Stimulated activated naive CD4-positive, alpha-beta T cell treated with Interleukin-2 at 50 U/mL for 16 hours (primary cell): ENCODE results near the gene RBM22.

Experiments
- DNase-seq: peaks from one replicate; lab custom pipeline; 2025; lab: John Stamatoyannopoulos, UW

The RBM22 gene

DNA sequence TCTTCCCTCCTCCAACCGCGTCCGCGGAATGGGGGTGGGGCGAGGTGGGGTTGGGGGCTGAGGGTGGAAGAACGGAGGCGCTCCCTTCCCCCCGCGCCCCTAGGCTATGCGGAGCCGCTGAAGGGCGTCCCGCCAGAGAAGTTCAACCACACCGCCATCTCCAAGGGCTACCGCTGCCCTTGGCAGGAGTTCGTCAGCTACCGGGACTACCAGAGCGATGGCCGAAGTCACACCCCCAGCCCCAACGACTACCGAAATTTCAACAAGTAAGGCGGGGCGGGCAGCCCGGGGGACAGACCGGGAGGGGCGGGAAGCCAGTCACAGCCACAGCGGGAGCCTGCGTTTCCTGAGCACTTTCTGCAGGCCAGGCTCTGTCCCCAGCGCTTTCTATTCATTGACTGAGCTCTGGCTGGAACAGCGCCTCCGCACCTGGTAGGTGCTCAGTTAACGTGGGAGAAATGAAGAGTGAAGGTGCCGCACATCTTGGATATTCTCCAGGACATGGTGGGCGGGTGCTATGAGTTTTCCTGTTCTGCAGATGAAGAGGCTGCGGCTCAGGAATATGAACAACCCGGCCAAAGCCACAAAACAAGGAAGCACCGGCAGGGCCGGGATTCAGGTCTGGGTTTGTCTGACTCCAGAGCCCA is 28.5 kb downstream of the RBM22 start:
- peak; percentile 11 for DNase-seq

GRCh38 chr5:150671509-150672236 is 29.2 kb downstream of the RBM22 start:
- DNase-seq = peak; percentile 19

- DNase-seq = no peak
These were observed 29.9 kb downstream of the RBM22 start for GRCh38 chr5:150670948-150671310.

- no peak for DNase-seq
These were observed 30.5 kb downstream of the RBM22 start for GRCh38 chr5:150670275-150670947.

- DNase-seq = no peak
These were observed 35.8 kb downstream of the RBM22 start for GRCh38 chr5:150665044-150665443.

DNA sequence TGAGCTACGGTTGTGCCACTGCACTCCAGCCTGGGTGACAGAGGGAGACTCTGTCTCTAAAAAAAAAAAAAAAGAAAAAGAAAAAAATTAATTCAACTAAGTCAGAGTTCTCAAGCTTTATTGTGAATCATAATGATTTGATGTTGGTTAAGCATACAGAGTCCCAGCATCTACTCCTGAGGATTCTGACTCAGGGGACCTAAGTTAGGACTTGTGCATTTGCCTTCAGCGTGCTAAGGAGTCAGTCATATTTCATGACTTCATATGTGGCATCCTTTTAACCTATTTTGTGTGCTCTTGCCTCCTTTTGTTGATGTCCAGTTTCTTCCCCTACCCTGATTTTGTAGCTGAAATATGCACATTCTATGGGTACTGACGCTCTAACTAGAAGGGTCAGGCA is 36.9 kb downstream of the RBM22 start:
- no peak for DNase-seq

DNA sequence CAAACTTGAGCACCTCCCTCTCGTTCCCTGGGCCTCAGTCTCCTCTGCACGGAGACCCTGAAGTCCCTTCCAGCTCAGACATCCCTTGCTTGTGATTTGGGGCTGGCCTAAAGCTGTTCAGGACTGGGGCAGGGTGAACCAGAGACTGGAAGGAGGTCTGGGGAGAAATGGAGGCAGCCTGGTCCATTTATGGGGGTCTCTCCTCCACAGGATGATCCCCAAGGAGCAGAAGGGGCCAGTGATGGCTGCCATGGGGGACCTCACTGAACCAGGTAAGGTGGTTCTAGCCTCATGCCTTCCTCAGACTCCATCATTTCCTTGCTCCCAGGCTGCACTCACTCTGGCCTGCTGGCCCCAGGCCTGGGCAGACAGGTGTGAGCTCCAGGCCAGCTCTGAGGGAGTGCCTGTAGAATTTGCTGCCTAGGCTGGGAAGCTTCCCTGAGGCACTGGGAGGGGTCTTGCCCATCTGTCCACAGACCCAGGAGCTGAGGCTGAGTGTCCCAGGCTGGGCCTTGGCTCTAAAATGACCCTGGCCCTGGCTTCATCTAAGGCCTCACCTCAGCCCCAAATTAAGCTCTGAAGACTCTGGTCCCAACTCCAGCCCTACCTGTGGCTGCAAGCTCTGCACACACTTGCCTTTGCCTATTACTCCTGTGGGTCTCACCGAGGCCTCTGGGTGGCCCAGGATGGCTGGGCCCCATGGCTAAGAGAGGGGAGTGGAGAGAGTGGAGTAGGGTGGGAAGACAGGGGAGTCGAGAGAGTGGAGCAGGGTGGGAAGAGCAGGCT is 37.9 kb downstream of the RBM22 start:
- no peak for DNase-seq

DNA sequence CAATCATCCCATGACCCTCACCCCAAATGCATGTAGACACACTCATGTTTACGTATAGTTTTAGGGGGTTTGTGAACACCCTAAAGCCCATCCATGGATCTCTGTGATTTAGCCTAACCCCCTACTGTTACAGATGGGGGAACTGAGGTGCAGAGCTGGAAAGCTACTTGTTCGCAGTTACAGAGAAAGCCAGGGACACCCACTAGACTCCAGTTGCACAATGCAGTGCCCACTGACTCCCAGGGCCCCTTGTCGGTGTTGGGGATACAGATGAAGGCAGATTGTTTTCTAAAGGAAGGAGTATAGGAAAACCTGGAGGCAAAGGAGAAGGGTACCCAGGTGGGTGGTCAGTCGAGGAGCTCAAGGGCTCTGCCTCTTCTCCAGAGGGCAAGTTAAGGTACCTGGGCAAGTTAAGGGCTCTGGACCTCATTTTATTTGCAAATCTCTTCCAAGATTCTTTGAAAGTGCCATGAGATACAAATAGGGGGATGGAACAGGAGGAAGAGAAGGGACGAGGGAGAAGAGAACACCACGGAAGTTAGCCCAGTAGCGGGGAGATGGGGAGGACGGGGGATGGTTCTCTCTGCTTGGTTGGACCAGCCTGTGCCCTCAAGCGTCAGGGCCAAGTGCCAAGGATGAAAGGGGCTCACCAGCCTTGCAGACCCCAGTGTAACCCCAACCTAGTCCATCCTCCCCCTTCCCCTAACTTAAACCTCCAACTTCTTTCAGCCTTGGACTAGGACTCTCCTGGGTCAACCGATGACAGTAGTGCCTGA is 38.9 kb downstream of the RBM22 start:
- DNase-seq = no peak

- no peak for DNase-seq
These were observed 39.8 kb downstream of the RBM22 start, which contains the start of gene MYOZ3 for GRCh38 chr5:150661086-150661485. MYOZ3 (plus strand) TSS chr5:150661251; CDS start chr5:150662942, 1,691 bp downstream.

GRCh38 chr5:150660108-150660831 is 40.6 kb downstream of the RBM22 start:
- no peak for DNase-seq

- DNase-seq = no peak
These were observed 41.3 kb downstream of the RBM22 start for GRCh38 chr5:150659360-150660107.

DNA sequence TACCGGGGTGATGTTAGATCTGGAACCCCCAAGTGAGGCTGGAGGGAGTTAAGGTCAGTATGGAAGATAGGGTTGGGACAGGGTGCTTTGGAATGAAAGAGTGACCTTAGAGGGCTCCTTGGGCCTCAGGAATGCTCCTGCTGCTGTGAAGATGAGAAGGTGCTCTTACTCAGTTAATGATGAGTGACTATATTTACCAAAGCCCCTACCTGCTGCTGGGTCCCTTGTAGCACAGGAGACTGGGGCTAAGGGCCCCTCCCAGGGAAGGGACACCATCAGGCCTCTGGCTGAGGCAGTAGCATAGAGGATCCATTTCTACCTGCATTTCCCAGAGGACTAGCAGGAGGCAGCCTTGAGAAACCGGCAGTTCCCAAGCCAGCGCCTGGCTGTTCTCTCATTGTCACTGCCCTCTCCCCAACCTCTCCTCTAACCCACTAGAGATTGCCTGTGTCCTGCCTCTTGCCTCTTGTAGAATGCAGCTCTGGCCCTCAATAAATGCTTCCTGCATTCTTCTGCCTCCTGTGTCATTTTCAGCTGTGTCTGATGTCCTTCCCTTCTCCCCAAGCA is 42.1 kb downstream of the RBM22 start:
- no peak for DNase-seq

DNA sequence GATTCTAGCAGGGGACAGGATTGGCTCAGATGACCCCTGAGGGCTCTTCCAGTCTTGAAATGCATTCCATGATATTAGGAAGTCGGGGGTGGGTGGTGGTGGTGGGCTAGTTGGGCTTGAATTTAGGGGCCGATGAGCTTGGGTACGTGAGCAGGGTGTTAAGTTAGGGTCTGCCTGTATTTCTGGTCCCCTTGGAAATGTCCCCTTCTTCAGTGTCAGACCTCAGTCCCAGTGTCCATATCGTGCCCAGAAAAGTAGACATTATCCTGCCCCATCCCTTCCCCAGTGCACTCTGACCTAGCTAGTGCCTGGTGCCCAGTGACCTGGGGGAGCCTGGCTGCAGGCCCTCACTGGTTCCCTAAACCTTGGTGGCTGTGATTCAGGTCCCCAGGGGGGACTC is 42.7 kb downstream of the RBM22 start:
- DNase-seq = no peak

DNA sequence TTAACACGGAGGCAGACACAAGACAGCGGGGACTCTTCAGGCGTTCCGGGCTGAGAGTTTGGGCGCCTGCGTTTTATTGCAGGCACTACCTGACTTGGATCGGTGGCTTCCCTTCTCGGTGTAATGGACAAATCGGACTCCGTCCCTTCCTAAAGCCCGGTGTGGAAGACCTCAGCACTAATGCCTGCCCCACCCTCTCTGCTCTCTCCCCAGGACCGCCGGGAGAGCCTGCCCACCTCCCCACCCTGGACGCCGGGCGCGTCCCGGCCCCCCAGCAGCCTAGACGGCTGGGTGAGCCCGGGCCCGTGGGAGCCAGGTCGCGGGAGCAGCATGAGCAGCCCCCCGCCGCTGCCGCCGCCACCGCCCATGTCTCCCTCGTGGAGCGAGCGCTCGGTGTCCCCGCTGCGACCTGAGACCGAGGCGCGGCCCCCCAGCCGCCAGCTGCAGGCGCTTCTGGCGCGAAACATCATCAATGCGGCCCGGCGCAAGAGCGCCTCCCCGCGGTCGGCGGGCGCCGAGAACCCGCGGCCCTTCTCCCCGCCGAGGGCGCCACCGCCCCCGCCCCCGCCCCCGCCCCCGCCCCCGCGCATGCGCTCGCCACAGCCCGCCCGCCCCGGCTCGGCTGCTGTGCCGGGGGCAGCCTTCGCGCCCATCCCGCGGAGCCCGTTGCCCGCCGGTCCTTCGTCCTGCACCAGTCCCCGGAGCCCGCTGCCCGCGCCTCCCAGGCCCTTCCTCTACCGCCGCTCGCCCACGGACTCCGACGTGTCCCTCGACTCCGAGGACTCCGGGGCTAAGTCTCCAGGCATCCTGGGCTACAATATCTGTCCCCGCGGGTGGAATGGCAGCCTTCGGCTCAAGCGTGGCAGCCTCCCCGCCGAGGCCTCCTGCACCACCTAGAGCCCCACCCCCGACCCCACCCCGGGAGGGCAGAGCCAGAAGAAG is 44.4 kb downstream of the RBM22 start:
- DNase-seq = peak; percentile 57

DNA sequence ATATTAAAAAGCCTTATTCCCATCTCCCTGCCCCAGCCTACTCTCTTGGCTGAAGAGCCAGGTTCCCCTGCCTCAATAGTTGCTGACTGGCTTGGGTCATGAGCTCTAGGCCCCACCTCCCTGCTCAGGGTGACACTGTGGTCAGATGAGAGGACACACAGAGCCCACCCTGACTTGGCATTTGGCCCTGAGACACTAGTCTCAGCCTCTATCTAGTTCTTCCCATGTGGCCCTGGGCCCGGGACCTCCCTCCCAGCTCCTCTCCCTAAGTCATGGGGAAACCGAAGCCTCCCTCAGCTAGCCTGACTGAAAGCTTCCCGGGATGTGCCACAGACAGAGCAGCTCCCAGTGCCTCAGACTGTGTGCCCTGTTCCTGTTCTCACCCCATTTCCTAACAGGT is 45.6 kb downstream of the RBM22 start:
- no peak for DNase-seq

DNA sequence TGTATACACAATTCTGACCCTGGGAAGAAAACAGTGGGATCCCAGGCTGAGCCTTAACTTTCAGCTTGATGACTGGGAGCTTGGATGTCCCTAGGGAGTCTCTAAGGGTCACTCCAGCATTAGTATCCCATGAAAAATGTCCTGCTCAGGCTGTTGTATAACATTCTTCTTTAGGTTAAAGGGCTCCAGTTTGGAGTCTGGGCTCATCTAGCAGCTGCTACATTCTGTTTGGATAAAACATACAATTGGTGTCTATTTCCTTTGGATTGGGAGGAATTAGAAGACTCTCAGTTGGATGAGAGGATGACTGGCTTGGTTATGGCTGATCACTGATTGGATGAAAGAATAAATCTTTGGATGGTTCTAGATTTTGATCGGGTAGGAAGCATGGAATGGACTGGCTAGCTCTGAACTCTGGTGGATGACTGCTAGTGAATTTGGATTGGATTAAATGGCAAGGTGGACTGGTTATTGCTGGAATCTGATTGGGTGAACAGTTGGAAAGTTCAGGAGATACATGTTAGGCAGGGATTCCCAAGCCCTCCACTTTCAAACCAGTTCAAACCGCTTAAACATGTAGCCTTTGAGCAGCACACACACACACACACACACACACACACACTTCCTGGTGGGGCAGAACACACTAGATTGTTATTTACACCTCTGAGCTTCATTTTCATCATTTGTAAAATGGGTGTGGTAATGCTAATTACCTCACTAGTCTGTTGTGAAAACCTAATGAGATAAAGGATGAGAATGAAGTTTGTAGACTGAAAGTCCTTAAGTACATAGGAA is 46.9 kb downstream of the RBM22 start:
- DNase-seq = no peak

DNA sequence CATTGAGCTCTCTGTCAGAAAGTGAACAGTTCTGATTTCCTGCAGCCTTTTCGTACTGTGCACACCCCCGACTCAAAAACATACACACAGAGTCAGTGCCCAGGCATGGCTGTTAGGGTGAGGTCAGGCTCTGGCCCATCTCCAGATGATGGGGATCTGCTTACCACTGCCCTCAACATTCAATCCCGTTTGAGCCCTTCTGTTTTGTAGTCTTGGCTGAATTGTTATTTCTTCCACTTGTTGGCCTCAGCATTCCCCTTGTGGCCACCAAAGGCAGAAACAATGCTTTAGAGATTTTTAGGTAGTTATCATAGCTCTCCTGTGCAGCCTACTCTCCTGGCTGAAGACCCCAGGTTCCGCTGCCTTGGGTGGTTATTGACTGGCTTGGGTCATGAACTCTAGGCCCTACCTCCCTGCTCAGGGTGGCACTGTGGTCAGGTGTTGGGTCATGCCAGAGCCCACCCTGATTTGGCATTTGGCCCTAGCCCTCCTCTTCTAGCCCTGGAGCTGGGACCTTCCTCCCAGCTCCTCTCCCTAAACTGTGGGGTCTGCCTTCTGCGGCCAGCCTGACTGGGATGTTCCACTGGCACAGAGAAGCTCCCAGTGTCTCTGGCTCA is 47.6 kb downstream of the RBM22 start:
- no peak for DNase-seq
